Fibroblast of pulmonary artery (primary cell): ENCODE results near the gene NUDT8.
A peak's percentile ranks its signal among the peaks of the same experiment; 100 is the strongest.

Experiments used
- DNase-seq: peaks from one replicate; pipeline ENCODE4 v3.0.0-alpha.2; 2010; ENCODE audit warnings: low read depth
- H3K4me3 ChIP-seq: replicated peaks from 2 replicates; pipeline ENCODE4 v1.5.1; 2011; ENCODE audit warnings: low read depth, mild to moderate bottlenecking, control low read depth, low read length, moderate library complexity
- TF ChIP-seq, protein P1 (sequence below): IDR thresholded peaks from 2 replicates; pipeline ENCODE4 v1.5.1; 2011; ENCODE audit warnings: mild to moderate bottlenecking, control low read depth, low read length, inconsistent platforms; ENCODE audit errors: missing control alignments

The NUDT8 gene

DNA sequence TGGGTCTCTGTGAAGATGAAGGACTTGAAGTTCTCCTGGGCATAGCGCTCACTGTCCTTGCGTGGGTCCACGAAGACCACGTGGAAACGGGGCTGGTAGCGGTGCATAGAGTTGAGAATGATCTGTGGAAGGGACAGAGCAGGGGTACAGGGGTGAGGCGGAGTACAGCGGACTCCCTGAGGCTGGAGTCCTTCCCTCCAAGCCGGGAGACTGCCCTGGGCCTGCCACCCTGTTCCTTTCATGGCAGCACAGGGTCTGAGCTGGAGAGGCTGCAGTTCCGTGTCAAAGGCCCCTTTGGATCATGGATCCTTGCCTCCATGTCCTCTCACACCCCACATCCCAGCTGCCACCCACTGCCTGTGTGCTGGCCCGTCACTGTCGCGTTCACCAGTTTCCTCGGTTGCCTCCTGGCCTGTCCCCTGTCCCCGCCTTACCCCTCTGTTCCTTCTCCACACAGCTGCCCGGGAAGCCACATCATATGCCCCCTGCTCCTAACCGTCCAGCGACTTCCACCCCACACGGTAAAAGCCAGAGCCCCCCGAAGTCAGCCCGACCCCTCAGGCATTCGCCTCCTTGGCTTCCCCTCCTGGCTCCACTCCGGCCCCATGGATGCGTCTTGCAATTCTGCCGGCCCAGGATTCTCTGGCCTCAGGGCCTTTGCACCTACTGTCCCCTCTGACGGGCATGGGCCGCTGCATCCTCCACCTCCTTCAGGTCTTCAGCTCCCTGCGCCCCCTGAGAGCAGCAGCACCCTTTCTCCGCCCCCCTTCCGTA lies 3.4 kb upstream of the NUDT8 start:
- TF ChIP-seq, protein P1, sequence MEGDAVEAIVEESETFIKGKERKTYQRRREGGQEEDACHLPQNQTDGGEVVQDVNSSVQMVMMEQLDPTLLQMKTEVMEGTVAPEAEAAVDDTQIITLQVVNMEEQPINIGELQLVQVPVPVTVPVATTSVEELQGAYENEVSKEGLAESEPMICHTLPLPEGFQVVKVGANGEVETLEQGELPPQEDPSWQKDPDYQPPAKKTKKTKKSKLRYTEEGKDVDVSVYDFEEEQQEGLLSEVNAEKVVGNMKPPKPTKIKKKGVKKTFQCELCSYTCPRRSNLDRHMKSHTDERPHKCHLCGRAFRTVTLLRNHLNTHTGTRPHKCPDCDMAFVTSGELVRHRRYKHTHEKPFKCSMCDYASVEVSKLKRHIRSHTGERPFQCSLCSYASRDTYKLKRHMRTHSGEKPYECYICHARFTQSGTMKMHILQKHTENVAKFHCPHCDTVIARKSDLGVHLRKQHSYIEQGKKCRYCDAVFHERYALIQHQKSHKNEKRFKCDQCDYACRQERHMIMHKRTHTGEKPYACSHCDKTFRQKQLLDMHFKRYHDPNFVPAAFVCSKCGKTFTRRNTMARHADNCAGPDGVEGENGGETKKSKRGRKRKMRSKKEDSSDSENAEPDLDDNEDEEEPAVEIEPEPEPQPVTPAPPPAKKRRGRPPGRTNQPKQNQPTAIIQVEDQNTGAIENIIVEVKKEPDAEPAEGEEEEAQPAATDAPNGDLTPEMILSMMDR = no peak
- H3K4me3 ChIP-seq = no peak overlapping the region
- DNase-seq = no peak

DNA sequence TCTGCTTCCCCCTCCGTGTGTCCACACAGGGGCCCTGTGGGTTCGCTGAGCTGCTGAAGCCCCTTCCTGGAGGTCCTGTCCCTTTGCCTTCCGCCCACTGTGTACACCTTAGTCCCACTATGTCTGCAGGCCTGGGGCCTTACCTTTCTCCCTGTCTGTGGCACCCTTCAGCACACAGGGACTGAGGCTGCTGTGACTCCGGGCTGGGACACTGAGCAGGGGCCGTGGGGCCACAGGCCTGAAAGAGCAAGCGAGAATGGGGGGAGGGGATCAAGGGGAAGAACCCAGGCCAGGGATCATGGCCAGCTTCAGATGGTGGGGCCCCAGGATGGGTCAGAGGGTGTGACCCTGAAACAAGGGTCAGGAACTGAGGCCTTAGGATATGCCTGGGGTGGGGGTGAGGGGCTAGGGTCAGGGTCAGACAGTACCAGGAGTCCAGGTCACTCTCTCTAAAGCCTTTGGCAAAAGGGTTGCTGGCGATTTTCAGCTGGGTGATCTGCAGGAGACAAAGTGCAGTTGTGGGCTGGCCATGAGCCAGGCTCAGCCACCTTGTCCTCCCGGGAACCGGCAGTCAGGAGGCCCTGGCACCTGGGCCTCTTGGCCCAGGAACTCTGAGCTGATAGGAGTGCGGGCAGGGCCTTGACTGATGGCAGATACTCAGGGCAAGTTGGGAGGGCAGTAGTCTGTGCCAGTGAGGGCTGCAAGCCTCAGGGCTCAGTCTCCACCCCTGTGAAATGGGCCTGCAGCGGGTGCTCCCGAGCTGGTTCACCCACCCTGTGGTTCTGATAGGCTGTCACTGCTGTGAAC lies 2.6 kb upstream of the NUDT8 start:
- no peak for DNase-seq
- TF ChIP-seq, protein P1 = no peak
- no peak overlapping the region for H3K4me3 ChIP-seq

- TF ChIP-seq, protein P1 = no peak
- no peak for DNase-seq
- H3K4me3 ChIP-seq = no peak overlapping the region
Observed at GRCh38 chr11:67631853-67632174, 2.1 kb upstream of the NUDT8 start.

DNA sequence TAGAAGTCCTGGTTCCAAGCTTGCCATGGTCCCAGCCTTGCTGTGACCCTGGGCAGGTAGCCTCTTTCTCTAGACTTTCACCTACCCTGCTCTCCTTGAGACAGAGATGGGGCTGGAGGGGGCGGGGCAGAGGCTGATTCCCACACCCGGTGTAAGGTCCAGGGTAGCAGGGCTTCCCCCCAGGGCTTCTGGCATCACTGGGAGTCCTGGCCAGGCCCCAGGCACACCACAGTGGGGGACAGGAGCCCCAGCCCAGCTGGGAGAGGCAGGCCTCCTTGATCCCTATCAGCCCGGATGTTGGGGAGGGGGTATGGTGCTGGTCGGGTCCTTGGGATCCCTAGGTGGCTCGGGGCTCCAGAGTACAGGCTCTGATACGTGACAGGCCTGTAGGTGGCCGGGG lies 1.7 kb upstream of the NUDT8 start:
- no peak for DNase-seq
- TF ChIP-seq, protein P1 = no peak
- H3K4me3 ChIP-seq = no peak overlapping the region

DNA sequence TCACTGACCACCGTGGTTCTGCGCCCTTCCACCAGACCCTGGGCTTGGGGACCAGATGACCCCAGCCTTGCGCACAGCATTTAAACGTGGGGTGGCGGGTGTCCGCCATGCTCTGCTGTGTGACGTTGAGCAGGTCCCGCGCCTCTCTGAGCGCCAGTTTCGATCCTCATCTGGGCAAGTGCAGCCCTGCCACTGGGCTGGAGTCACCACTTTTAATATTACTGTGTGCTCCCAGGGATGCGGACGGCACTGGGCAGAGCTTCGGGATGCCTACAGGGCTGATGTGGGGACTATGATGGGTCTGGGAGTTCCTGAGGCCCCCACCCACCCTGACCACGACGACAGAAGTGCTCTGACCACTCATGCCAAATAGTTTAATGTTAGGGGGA lies 1.2 kb upstream of the NUDT8 start:
- TF ChIP-seq, protein P1 = no peak
- peak overlapping the region; percentile 70 for H3K4me3 ChIP-seq
- DNase-seq = no peak

GRCh38 chr11:67630228-67630942 lies 648 bp upstream of the NUDT8 start:
- TF ChIP-seq, protein P1 = peak; percentile 53
- peak overlapping the region; percentile 70 for H3K4me3 ChIP-seq
- DNase-seq = peak; percentile 97
